ENCODE data around the gene FBXO41. TPM values are rescaled to one million over a fixed set of nuclear protein-coding genes. Genes with fewer than 3 reads are reported as not detected.

FBXO41 gene
- total RNA-seq, 2 donors from 2014 or later: 2.4 to 2.5 TPM

DNA sequence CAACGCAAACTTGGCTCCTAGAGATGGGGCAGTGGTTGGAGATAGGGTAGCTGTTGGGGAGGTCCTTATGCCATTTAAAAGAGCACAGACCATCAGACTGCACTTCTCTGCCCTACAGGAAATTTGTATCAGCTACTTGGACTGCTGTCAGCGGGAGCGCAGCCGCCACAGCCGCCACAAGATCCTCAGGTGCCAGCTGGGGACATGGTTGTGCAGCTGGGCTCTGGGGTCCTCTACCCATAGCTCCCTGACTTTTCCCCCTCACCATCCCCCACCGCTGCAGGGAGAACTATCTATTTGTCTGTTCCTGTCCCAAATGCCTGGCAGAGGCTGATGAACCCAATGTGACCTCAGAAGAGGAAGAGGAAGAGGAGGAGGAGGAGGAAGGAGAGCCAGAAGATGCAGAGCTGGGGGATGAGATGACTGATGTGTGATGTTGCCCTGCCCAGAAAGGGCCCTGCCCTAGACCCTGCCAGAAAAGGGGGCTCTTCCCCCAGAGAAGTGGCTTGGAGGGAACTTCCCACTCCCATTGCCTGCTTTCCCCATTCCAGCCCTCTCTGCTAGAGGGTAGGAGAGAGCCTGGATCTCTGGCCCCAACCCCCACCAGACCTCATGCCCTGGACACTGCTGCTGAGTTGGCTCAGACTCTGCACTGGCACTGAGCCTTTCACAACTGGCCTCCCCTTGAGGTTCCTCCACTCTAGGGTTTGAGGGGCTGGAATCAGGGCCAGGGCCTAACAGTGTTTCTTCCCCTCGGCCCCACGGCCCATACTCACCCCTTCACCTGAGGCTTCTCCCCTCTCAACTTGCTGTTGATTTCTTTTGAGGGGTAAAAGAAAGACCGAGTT lies 58.5 kb downstream of the FBXO41 start:
- no peaks in the 10 kb centered on the region for H3K4me1 ChIP-seq
- no peak overlapping the region for H3K9ac ChIP-seq (ENCODE audit: low read depth in 2 of 2, low read length in 2 of 2)
- no peak overlapping the region for H3K4me3 ChIP-seq
- TF ChIP-seq, protein P1, sequence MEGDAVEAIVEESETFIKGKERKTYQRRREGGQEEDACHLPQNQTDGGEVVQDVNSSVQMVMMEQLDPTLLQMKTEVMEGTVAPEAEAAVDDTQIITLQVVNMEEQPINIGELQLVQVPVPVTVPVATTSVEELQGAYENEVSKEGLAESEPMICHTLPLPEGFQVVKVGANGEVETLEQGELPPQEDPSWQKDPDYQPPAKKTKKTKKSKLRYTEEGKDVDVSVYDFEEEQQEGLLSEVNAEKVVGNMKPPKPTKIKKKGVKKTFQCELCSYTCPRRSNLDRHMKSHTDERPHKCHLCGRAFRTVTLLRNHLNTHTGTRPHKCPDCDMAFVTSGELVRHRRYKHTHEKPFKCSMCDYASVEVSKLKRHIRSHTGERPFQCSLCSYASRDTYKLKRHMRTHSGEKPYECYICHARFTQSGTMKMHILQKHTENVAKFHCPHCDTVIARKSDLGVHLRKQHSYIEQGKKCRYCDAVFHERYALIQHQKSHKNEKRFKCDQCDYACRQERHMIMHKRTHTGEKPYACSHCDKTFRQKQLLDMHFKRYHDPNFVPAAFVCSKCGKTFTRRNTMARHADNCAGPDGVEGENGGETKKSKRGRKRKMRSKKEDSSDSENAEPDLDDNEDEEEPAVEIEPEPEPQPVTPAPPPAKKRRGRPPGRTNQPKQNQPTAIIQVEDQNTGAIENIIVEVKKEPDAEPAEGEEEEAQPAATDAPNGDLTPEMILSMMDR (IDR thresholded peaks at IDR 0.05): no peak
- H3K9me3 ChIP-seq: no peaks in the 10 kb centered on the region
- no peaks in the 10 kb centered on the region for H3K36me3 ChIP-seq
- no peak overlapping the region for H3K27ac ChIP-seq
- no peaks in the 10 kb centered on the region for H3K27me3 ChIP-seq
- intact Hi-C loops (cut with DNase I): no loop called here
- no peak for DNase-seq

DNA sequence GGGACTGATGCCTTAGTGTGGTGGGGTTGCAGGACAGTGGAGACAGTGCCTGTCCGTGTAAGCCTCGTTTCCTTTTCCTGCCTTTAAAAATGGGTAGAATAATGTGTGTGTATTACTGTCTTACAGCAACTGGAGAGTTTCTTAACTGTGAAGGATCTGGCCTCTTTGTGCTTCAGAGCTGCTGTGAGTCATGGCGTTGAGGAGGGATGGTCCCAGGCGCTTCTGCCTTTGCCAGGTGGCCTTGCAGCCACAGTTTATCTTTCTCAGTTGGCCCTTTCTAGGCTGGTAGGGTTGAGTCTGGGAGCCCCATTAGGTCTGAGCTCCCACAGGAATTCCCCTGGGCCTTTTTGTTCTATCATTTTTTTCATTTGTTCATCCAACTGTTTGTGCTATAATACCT lies 60.5 kb downstream of the FBXO41 start:
- no peaks in the 10 kb centered on the region for H3K9me3 ChIP-seq
- no peaks in the 10 kb centered on the region for H3K27me3 ChIP-seq
- H3K36me3 ChIP-seq: no peaks in the 10 kb centered on the region
- no peak overlapping the region for H3K9ac ChIP-seq (ENCODE audit: low read depth in 2 of 2, low read length in 2 of 2)
- H3K4me3 ChIP-seq: no peak overlapping the region
- no peak overlapping the region for H3K27ac ChIP-seq
- no peak for DNase-seq
- no peaks in the 10 kb centered on the region for H3K4me1 ChIP-seq
- TF ChIP-seq, protein P1 (IDR thresholded peaks at IDR 0.05): no peak
- intact Hi-C loops (cut with DNase I): no loop called here

DNA sequence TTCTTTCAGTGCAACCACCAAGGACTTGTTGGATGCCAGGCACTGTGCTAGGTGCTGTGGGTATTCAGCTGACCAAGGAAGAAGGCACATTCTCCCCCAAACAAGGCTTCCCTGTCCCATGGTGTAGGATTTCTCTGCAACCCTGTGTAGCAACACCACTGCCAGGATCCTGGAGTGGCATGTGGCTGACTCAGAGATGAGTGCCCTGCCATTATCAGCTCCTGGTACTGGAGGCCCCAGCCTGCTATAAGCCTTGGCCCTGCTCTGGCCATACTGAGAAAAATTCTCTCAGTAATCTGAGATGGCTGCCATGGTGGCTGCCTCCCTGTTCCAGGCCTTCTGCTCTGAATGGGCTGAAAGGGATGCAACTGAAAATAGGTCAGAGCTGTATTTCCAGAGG lies 66.0 kb downstream of the FBXO41 start:
- Histone ChIP-seq H3K4me1 (no peaks in the 10 kb centered on the region), H3K9ac (ENCODE audit: low read depth in 2 of 2, low read length in 2 of 2) (no peak overlapping the region), H3K4me3 (no peak overlapping the region), H3K9me3 (no peaks in the 10 kb centered on the region), H3K36me3 (no peaks in the 10 kb centered on the region), H3K27ac (no peak overlapping the region), H3K27me3 (no peaks in the 10 kb centered on the region)
- TF ChIP-seq, protein P1 (IDR thresholded peaks at IDR 0.05): no peak
- intact Hi-C loops (cut with DNase I): no loop called here
- no peak for DNase-seq

DNA sequence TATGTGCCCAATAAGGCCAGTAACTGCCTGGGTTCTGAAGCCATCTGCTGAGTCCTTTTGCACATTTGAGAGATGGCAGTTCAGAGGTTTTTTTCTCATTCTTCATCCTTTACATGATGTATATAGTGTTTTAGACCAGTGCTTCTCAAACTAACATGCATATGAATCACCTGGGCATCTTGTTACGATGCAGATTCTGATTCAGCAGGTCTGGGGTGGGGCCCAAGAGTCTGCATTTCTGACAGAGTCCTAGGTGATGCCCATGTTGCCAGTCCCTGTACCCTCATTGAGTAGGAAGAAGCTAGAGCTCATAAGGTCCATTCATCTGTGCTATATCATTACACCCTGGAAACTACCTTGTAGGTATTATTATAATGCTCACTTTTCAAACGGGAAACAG lies 66.5 kb downstream of the FBXO41 start:
- no peaks in the 10 kb centered on the region for H3K36me3 ChIP-seq
- TF ChIP-seq, protein P1 (IDR thresholded peaks at IDR 0.05): no peak
- intact Hi-C loops (cut with DNase I): no loop called here

DNA sequence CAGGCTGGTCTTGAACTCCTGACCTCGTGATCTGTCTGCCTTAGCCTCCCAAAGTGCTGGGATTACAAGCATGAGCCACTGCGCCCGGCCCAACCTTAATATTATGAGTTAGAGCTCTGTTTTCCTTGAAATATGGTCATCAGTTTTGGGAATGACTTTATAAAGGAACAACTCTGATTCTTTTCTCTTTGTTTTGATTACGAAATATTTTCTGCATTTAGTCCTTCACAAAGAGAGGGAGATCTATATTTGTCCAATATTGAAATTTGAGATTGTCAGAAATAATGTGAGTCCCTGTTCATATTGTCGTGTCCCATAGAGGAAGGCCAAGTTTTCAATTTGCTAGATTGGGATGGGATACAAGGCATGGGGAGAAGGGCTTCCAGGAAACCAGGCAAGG lies 67.1 kb downstream of the FBXO41 start:
- Histone ChIP-seq H3K9me3 (no peaks in the 10 kb centered on the region), H3K9ac (ENCODE audit: low read depth in 2 of 2, low read length in 2 of 2) (no peak overlapping the region), H3K4me3 (no peak overlapping the region), H3K27me3 (no peaks in the 10 kb centered on the region), H3K27ac (no peak overlapping the region), H3K36me3 (no peaks in the 10 kb centered on the region), H3K4me1 (no peaks in the 10 kb centered on the region)
- no peak for DNase-seq
- TF ChIP-seq, protein P1 (IDR thresholded peaks at IDR 0.05): no peak
- intact Hi-C loops (cut with DNase I): no loop called here

More for the DNA sequence above, 66.5 kb downstream of the FBXO41 start:
- Histone ChIP-seq H3K4me1 (no peaks in the 10 kb centered on the region), H3K9ac (ENCODE audit: low read depth in 2 of 2, low read length in 2 of 2) (no peak overlapping the region), H3K27ac (no peak overlapping the region), H3K27me3 (no peaks in the 10 kb centered on the region), H3K4me3 (no peak overlapping the region), H3K9me3 (no peaks in the 10 kb centered on the region)
- DNase-seq: no peak
